ENCODE results near the gene NFASC.

- no peak for TF ChIP-seq CTCF (IDR thresholded peaks at IDR 0.05; ENCODE audit: low read depth, low read length, poor library complexity, severe bottlenecking)
- no peak for TF ChIP-seq EZH2phosphoT487 (IDR thresholded peaks at IDR 0.05; ENCODE audit: borderline replicate concordance, low read length)
These were observed 101.1 kb downstream of the NFASC start for GRCh38 chr1:204971517-204972336.
